RCC 7860 (cell line): ENCODE measurements around the gene EXOC3L1.

Source experiments
- DNase-seq: peaks from one replicate; pipeline ENCODE4 v3.0.0-alpha.2; 2015; ENCODE audit warnings: low spot score
- FAIRE-seq: peaks from 2 replicates; lab custom pipeline; 2012; peaks lifted over from hg19 to GRCh38; lab: Jason Lieb, UNC

The EXOC3L1 gene, protein sequence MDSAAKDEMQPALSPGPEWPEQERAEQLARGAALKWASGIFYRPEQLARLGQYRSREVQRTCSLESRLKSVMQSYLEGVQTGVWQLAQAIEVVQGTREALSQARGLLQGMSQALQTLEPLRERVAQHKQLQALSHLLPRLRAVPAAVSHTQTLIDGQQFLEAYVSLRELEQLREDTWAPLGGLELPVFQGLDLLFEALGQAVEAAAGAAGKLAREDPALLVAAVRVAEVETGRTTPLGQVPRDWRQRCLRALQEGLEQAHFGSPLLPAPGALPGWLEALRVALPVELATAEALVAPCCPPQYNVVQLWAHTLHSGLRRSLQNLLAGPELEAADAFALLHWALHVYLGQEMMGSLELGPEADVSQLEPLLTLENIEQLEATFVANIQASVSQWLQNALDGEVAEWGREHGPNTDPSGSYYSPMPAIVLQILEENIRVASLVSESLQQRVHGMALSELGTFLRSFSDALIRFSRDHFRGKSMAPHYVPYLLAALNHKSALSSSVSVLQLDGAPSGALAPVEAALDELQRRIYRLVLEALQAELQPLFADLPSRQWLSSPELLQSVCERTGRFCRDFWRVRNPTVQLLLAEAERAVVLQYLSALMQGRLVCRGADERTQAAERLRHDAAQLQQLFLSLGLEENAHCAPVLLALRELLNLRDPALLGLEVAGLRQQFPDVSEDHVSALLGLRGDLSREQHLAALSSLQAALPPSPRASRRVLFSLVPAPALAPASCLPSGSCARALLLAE

DNA sequence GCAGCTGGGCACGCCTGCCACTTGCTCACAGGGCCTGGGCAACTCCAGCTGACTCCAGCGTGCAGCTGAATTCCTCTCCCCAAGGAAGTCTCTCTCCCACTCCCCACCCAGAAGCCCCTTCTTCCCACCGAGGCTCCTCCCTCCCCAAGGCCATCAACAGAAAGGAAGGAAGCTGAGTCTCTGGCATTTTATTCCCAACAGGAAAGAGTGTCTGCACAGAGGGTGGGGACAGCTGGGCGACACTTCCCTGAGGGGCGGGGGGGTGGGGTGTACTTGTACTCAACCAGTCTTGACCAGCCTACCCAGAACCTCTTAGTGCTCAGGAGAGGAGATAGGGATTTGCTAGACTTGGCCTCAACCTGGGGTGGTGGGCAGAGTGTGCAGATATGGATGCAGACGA, at the start of gene EXOC3L1:
TSS of gene EXOC3L1 (minus strand) at position 96 of the 400 bp plus-strand sequence. CDS start 460 bp downstream, outside the sequence.
- FAIRE-seq (no peak), DNase-seq (no peak)

DNA sequence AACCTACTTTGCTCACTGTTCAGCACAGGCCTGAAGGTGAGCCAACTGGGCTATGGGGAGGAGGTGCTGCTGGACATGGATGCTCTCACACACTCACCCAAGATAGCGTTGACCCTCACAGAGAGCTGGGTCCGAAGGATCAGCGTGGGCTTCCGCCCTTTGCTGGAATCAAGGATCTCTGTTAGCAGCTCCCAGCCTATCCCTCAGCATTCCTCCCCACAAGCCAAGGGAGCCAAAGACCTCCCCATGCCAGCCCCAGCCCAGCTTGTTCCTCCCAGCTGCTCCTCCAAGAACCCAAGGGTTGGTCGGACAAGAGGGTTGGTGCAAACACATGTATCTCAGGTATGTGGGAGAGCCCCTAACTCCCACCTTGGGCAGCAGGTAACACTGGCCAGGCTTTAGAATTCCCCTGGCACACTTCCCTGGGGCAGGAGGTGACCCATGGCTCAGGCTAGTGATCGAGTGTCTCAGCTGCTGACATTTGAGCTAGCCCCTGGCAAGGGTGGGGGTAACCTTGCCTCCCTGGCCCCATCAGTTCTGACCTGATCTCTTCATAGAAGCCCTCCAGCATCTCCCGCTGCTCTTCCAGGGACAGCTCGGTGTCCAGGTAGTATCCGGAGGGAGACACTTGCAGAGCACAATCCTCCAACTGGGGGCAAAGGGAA, 49.0 kb upstream of the EXOC3L1 start:
- DNase-seq (no peak), FAIRE-seq (no peak)

DNA sequence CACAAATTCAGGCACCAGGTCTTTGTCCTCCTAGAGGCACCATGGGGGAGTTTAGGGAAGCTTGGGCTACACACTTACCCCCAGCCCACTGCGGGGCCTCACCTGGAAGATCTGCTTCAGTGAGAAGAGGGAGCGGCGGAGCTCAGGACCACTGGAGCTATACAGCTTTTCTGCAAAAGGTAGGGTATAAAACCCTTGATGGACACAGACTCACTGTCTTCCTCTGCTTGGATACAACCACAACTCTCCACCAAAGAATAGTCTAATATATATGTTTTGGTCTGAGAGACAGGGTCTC, 48.3 kb upstream of the EXOC3L1 start:
- no peak for FAIRE-seq
- no peak for DNase-seq

DNA sequence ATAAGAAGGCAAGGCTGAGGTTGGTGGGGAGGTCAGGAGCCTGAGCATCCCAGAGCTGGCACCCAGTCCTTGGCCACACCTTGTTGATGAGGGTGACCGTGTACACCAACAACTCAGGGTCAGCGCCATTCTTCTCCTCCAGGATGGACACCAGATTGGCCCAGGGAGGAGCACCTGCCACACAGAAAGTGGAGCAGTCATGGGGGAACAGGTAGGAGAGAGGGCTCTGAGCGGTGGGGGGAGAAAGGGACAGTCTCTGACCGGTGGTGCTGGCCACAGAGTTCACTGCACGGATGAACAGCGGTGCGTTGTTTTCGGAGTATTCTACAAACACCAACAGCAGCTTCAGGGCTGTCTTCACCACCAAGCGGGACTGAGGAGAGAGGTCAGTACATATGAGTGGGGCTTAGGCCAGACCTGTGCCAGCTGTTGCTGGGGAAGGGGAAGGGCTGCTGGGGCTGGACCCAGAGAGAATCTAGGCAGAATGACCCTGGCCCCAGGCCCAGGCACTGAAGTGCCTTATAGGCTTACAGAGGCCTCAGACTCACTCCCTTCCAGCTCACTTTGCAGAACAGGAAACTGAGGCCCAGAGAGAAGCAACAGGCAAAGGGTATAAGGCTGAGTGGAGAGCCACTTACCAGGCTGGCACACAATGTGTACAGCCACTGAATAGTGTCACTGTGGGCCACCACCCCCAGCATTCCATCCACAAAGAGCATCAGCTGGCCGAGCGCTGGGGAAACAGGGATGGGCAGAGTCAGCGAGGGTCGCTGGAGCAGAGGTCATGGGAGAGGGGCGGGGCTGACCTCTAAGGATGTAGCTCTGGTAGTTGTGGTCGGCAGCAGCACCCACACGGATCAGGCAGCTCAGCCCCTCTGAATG, 47.7 kb upstream of the EXOC3L1 start:
- FAIRE-seq (no peak), DNase-seq (no peak)

DNA sequence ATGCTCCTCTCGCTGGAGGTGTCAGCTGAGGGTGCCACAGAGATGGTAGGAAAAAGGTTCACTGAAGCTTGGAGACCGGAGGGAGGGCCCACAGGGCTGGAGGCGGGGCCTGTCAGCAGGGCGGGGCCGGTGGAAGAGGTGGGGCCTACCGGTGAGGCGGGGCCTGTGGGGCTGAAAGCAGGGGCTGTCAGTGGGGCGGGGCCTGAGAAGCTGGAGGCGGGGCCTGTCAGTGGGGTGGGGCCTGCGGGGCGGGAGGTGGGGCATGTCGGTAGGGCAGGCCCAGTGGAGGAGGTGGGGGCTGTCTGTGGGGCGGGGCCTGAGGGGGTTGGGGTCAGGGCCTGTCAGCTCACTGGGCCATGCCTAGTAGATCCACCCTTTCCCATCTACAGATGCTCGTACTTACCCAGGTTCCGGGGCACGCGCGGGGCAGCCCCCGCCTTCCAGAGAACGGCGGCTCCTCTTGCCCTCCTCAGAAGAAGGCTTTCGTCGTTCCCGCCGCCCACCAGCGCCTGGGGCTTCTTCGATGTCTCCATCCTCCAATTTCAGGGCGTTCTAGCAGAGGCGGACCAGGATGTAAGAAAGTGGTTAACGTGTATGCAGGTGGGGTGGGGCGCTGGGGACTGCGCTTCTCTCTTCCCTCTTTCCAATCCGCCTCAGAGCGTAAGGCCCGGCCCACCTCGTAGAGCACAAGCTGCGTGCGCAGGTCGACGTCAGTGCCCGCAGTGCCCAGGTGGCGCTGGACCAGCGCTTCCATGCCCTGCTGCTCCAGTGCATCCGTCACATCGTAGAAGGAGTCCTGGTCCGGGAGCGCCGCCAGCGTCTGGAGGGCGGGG, 46.8 kb upstream of the EXOC3L1 start:
- DNase-seq = peak; percentile 17

DNA sequence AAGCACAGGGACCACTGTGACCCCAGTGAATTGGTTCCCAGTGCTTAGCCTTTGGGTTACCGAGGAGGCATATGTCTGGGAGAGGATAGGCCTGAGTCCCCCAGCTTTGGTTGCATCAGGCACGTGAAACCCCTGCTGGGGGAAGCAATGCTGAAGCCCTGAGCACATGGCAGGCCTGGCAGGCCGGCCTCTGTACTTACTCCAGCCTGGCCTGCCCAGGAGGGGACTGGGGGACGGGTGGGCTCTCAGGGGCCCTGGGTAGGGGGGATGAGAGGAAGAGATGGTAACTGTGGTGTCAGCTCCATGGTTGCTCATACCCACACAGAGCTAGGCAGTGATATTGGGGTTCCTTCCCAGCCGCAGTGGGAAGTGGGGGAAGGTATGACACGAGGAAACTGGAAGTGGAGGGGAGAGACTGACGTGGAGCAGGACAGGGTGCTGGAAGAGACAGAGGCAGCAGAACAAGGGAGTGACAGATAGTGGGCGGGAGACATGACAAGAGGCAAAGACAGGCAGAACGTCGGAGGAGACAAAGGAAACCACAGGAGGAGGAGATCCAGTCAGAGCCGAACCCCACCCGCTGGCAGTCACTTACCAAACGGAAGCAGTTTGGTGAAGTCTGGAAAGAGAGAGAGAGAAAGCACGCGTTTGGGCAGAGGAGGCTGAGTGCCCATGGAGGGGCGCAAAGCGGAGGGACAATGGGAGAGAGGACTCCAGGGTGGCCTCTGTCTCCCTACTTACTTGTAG, 46.1 kb upstream of the EXOC3L1 start:
- DNase-seq = no peak
- FAIRE-seq = no peak

More for the DNA sequence above, 46.8 kb upstream of the EXOC3L1 start:
- no peak for FAIRE-seq

DNA sequence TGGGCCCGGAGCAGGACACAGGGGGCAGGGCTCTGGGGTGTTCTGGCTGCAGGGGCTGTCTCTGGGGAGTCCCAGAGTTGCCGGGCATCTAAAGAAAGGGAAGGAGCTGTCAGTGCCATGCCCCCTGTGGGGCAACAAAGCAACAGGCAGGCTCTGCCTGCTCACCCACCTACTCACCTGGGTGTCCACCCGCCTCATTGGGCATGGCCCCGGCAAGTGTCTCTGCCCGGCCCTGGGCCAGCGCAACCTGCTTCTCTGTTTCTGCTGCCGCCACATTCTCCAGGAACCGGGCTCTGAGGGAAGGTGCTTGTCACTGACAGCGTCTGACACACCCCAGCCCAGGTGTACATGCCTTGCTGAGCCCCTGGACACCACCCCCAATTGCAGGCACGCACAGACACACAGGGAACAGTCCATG, 44.3 kb upstream of the EXOC3L1 start:
- DNase-seq = no peak
- no peak for FAIRE-seq

DNA sequence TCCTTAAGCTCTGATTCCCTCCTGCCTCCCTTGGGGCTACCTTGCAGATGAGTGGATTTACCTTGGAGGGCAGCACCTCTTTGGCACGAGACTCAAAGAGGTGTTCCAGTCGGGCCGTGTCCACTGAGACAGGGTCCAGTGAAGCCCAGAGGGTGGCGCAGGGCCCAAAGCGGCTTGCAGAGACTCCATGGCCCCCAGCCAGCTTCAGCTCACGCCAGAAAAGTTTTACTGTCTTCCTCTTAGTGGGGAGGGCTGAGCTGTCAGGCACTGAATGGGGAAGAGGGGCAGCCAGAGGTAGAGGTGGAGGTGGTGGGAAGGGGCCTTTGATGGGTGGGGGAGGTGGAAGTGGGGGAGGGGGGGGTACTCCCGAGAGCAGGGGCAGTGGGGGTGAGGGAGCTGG, 43.7 kb upstream of the EXOC3L1 start:
- FAIRE-seq (no peak), DNase-seq (no peak)

DNA sequence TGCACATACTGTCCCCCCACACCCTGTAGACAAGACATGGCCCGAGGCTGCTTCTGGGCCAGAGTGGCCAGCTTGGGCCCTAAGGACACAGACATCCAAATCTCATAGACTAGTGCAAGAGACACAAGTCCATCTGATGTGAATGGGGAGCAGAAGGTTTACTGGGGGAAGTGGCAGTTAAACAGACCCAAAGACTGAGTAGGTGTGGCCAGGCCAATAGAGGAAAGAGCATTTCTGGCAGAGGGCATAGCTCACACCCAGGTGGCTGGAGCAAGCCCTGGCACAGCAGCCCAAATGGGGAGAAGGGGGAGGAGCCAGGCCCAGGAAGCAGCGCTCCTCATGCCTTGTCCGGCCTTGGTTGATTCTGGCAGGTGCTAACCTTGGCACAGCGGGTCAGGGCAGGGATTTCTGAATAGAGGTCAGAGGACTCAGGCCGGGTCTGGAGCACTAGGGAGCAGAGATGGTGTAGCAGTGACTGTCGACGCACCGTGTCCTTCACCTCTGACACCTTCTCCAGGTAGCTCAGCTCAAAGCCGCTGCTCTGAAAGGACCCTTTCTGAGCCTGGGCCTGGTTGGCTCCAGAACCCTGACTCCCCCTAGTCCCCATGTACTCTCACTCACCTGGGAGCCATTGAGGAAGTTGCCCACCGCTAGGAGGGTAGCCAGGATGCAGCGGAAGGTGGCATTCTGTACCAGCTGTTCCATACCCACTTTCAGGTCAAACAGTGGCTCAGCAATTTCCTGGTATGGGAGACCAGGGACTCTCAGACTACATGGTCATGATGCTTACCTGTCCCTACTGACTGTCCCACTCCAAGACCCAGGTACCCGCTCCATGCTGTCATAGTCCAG, 41.1 kb upstream of the EXOC3L1 start:
- no peak for DNase-seq
- FAIRE-seq = no peak

DNA sequence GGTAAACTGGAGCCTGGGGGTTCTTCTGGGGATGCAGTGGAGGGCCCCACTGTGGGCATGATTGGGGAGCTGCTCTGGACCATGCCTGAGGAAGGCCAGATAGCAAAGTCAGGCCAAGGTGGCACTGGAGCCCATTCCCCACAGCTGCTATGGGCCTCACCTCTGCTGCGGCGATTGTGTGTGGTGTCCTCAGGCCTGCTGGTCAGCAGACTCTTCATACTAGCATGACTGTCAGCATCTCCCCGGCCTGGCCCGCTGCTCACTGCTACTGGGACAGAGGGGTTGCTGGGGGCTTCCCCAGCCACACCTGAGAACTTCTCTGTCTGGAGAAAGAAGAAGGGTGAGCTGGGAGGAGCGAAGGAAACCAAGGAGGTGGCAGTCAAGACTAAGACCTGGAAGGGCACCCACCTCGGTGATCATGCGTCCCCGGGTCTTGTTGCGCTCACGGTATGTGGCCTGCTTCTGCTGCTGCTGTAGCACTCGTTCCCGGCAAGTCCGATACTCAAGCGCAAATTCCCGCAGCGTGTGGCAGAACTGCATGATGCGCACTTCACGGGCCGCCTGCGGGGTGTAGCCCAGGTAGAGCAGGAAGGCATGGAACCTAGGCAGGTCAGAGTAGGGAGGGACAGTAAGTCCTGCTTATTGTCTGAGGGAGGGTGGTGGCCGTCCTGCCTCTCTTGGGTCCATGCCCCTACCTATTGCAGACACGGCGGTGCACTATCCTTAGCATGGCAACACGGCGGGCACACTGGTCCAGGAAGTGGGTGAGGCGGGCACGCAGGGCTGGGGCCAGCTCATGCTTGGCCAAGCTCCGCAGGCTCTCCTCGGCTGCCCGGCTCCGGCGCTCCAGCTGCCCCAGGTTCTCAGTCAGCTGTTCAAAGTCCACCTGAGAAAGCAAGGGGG, 40.2 kb upstream of the EXOC3L1 start:
- no peak for DNase-seq
- no peak for FAIRE-seq

DNA sequence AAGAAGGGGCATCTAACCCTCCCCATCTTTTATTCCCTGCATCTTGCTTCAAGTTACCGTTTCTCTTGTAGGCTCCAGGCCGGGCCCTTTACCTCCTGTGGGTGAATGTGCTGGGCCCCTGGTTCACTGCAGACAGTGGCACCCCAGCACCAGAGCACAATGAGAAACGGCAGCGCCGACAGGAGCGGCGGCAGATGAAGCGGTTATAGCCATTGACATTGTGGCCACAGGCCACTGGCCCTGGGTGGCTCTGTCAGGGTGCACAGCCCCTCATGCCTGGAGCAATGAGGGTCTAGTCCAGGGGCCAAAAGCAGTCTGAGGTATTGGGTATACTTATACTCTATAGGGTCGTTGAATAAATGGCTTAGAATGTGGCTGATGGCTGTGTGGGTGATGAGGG, 39.0 kb upstream of the EXOC3L1 start:
- no peak for FAIRE-seq
- no peak for DNase-seq

DNA sequence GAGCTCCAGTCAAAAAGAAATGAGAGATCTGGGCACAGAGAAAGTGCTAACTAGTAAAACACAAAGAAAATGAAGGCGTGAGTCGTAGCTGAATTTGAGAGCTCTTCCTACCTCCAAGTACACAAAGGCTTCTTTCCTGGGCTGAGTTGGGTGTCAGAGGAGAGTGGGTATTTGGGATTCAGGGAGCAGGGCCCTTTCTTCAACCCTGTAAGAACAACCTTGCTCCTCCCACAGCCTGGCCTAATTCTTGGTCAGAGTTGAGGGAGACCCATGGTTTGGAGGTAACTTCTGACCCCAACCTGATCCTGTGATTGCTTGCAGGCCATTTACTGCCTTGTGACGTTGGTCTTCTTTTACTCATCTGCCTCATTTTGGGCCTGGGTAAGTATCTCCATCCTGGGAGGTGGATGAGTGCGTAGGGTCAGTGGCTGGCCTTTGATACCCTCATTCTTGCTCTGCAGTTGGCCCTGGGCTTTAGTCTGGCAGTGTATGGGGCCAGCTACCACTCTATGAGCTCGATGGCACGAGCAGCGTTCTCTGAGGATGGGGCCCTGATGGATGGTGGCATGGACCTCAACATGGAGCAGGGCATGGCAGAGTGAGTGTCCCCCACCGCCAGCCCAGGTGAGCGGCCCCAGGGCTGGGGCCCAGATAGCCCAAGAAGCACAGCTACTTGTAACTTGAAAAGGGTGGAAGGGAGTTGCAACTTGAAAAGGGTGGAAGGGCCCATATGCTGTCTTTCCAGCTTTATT, 38.3 kb upstream of the EXOC3L1 start:
- FAIRE-seq (no peak), DNase-seq (no peak)

DNA sequence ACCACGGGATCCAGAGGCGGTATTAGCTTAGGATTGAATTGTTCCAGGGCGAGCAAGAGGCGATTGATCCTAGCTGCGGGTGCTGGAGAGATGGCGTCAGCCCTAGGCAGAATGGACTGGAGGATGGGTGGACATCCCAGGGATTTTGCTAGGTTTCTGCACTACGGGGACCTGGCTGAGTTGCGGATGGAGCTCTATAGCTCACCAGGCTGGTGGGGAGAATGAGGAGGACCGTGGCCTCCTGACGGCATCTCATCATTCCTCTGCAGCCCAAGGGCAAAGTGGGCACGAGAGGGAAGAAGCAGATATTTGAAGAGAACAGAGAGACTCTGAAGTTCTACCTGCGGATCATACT, 37.6 kb upstream of the EXOC3L1 start:
- no peak for FAIRE-seq
- DNase-seq = no peak

DNA sequence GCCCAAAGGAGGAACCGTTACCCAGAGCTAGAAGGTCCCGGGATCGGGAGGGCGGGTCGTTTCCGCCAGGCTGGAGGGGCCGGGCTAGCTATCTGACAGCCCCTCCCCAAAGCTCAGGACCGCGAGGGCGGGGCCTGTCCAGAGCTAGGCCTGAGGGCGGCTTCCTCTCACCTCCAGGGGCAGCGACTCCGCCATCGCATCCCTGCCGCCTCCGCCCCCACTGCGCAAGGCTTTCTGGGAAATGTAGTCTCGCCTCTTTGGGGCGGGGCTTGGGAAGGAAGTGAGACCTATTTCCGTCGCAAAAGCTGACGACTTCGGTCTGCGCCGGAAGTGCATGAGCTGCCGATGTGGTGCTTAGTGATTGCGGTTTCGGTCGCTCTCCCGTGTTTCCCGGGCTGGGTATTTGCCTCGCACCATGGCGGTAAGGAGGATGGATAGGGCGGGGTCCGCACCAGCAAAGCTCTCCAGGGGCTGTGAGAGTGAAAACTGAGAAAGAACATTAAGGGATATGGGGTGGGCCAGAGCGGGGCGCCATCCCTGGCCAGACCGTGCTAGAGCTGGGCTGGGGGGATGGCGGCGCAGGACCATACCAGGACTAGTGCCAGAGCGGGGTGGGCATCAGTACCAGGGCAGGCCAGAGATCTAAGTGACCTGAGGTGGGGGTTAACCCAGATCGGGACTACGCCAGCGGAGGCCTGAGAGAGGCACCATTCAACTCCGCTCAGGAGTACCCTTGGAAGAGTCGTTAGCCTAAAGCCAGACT, 37.0 kb upstream of the EXOC3L1 start, which contains the start of gene TMEM208:
TSS of gene TMEM208 (plus strand) at position 327 of the 763 bp plus-strand sequence. CDS start at position 416, 89 bp downstream.
- DNase-seq (peak; percentile 95), FAIRE-seq (peak; percentile 87)

DNA sequence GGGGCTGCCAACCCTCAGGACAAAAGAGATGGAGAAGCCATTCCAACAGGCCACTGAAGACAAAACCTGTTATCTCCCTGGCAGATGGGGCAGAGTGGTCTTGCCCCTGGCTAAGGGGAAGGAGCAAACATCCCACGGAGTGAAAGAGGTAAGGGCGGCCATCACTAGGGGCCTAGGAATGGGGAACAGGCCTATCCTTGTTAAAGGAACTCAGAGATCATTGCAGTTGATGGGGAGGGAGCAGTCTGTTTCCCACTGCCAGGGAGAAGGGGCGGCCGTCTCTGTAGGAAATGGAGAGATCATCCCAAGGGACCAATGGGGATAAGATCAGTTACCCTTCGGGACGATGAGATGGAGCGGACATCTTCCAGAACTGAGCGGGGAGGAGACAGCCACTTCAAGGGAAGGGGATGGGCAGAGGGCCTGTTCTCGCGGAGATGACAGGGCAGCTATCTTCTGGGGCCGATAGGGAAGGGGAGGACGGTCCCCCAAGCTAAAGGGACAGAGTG, 36.4 kb upstream of the EXOC3L1 start:
- DNase-seq (no peak), FAIRE-seq (no peak)

DNA sequence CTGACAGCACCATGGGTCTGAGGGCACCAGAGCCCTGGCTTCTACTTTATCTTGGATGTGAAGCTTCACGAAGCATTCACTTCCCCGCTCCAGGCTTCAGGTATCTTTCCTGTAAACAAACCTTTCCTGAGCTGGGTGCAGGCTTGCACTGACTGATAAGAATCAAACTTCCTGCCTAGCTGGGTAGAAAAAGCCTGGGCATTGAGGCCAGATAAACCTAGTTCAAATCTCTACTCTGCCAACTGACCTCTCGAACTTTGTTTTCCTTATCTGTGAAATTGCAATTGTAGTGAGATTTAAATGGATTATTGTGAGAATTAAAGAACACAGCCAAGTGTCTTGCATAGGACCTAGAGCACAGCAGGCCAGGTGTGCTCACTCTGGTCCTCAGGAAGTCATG, 34.1 kb upstream of the EXOC3L1 start:
- FAIRE-seq (no peak), DNase-seq (no peak)
